ENCODE measurements around the gene NEDD8.

NEDD8 gene

DNA sequence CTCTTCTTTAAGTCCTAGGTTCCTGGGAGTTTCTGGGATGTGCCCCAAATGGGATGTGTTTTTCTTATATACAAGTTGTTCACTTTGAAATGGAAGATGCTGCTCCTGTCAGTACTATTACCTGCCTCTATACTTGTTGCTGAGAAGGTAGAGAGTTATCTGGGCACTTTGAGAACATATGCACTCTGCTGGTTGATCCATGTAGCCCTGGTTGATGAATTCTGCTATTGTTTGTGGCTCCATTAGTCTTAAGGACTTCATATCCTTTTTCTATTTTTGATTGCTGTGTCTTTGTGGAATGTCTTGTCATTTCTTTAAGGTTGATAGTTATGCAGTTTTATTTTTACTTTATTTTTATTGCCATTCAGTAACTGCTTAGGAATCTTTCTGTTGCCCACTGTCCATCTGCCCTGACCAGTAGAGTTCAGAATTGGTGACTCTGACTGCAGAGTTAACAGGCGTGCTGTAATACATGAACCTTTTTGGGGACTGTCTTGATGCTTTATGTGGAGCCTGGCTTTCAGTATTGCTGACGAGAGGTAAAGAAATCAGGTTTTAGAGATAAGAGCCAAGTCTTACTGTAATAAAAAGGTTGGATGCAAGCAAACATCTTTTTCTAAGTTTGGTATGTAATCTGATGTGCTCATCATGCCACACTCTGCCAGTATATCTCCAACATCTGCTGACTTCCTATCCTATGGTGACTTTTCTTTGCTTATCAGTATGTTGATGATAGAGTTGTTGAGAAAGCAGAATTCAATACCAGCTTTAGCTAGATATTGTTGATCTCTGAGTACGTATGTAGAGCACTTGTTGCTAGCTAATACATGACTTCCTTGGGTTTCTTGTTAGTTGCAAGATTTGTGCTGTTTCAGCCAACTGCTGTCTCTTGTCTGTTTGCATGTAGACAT is 2.2 kb upstream of the NEDD8 start (continued):
- TF ChIP-seq, protein P1, sequence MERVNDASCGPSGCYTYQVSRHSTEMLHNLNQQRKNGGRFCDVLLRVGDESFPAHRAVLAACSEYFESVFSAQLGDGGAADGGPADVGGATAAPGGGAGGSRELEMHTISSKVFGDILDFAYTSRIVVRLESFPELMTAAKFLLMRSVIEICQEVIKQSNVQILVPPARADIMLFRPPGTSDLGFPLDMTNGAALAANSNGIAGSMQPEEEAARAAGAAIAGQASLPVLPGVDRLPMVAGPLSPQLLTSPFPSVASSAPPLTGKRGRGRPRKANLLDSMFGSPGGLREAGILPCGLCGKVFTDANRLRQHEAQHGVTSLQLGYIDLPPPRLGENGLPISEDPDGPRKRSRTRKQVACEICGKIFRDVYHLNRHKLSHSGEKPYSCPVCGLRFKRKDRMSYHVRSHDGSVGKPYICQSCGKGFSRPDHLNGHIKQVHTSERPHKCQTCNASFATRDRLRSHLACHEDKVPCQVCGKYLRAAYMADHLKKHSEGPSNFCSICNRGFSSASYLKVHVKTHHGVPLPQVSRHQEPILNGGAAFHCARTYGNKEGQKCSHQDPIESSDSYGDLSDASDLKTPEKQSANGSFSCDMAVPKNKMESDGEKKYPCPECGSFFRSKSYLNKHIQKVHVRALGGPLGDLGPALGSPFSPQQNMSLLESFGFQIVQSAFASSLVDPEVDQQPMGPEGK (CRISPR knock-in tag; IDR thresholded peaks at IDR 0.05; ENCODE audit: borderline replicate concordance): no peak
- TF ChIP-seq ZNF70 (CRISPR knock-in tag; IDR thresholded peaks at IDR 0.05): no peak

DNA sequence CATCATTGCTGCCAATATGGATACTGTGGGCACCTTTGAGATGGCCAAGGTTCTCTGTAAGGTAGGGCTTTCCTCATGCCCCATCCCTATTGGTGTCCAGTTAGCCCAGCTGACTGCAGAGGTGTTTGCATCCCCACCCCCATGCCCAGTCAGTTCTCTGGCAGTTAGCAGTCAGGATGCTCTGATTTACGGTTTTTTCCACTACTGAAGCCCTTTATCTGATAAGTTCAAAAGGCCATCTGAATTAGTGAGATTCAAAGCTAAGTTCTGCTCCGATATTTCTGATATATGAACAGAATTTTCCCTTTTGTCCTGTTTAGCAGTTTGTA is 1.3 kb upstream of the NEDD8 start:
- no peak for TF ChIP-seq ZFP3 (CRISPR knock-in tag; IDR thresholded peaks at IDR 0.05)
- no peak for TF ChIP-seq TOX (CRISPR knock-in tag; IDR thresholded peaks at IDR 0.05; ENCODE audit: borderline replicate concordance)
- no peak for TF ChIP-seq ZC3H10 (CRISPR knock-in tag; IDR thresholded peaks at IDR 0.05)
- TF ChIP-seq ESRRG (CRISPR knock-in tag; IDR thresholded peaks at IDR 0.05): no peak
- TF ChIP-seq, protein P1 (CRISPR knock-in tag; IDR thresholded peaks at IDR 0.05; ENCODE audit: borderline replicate concordance): no peak
- no peak for TF ChIP-seq ZFP30 (CRISPR knock-in tag; IDR thresholded peaks at IDR 0.05)
- TF ChIP-seq ZNF70 (CRISPR knock-in tag; IDR thresholded peaks at IDR 0.05): no peak
- TF ChIP-seq, protein P2, sequence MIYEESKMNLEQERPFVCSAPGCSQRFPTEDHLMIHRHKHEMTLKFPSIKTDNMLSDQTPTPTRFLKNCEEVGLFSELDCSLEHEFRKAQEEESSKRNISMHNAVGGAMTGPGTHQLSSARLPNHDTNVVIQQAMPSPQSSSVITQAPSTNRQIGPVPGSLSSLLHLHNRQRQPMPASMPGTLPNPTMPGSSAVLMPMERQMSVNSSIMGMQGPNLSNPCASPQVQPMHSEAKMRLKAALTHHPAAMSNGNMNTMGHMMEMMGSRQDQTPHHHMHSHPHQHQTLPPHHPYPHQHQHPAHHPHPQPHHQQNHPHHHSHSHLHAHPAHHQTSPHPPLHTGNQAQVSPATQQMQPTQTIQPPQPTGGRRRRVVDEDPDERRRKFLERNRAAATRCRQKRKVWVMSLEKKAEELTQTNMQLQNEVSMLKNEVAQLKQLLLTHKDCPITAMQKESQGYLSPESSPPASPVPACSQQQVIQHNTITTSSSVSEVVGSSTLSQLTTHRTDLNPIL (CRISPR knock-in tag; IDR thresholded peaks at IDR 0.05; ENCODE audit: low read depth): no peak
- no peak for TF ChIP-seq ARNTL (CRISPR knock-in tag; IDR thresholded peaks at IDR 0.05; ENCODE audit: borderline replicate concordance, low read depth)
- peak; percentile 24 for ATAC-seq

DNA sequence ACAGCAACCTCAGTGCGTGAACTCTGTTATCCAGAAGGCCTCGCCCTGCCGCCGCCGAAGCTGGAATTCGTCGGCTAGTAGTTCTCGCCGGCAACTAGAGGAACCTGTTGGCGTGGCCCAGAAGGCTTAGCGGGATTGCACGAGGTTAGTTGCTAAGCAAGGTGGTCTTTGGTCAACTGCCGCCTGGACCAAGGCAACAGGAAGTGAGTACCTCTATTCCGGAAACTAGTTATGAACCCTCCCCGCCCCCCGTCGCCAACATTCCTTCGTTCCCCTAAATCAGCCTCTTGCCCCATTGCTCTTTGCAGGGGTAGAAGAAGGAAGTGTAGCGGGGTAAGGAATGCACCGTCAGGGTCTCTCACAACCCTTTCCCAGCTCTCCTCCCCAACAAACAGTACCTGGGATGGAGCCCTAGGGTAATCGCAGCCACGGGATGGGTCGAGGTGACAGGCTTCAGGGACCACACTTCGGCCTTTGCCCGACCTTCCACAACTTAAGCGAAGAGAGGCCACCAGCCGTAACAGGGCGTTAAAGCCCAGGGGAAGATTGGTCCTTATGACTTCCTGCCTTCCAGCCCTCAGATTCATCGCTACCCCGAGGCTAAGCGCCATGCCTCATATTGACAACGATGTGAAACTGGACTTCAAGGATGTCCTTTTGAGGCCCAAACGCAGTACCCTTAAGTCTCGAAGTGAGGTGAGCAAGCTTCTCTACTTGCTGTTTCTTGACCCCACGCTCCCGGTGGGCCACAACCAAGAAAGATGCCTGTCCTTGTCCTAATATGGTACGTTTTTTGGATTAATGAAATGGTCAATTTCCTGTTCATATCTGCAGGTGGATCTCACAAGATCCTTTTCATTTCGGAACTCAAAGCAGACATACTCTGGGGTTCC is 724 bp upstream of the NEDD8 start, which contains the start of gene GMPR2:
Gene GMPR2, plus strand, starts transcription at position 285 of the 893 bp plus-strand sequence. Its CDS starts 325 bp downstream, at position 610.
- ATAC-seq: peak; percentile 76
- TF ChIP-seq ESRRG (CRISPR knock-in tag; IDR thresholded peaks at IDR 0.05): no peak
- no peak for TF ChIP-seq SNAI2 (CRISPR knock-in tag; IDR thresholded peaks at IDR 0.05)
- TF ChIP-seq, protein P3, sequence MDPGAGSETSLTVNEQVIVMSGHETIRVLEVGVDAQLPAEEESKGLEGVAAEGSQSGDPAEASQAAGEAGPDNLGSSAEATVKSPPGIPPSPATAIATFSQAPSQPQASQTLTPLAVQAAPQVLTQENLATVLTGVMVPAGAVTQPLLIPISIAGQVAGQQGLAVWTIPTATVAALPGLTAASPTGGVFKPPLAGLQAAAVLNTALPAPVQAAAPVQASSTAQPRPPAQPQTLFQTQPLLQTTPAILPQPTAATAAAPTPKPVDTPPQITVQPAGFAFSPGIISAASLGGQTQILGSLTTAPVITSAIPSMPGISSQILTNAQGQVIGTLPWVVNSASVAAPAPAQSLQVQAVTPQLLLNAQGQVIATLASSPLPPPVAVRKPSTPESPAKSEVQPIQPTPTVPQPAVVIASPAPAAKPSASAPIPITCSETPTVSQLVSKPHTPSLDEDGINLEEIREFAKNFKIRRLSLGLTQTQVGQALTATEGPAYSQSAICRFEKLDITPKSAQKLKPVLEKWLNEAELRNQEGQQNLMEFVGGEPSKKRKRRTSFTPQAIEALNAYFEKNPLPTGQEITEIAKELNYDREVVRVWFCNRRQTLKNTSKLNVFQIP (CRISPR knock-in tag; IDR thresholded peaks at IDR 0.05; ENCODE audit: borderline replicate concordance, low read depth): no peak
- TF ChIP-seq, protein P1 (CRISPR knock-in tag; IDR thresholded peaks at IDR 0.05; ENCODE audit: borderline replicate concordance): no peak
- TF ChIP-seq GLIS3 (CRISPR knock-in tag; IDR thresholded peaks at IDR 0.05): no peak
- TF ChIP-seq ARNTL (CRISPR knock-in tag; IDR thresholded peaks at IDR 0.05; ENCODE audit: borderline replicate concordance, low read depth): no peak
- no peak for TF ChIP-seq TOX (CRISPR knock-in tag; IDR thresholded peaks at IDR 0.05; ENCODE audit: borderline replicate concordance)
- TF ChIP-seq PPARA (CRISPR knock-in tag; IDR thresholded peaks at IDR 0.05; ENCODE audit: borderline replicate concordance): no peak
- TF ChIP-seq BACH2 (CRISPR knock-in tag; IDR thresholded peaks at IDR 0.05; ENCODE audit: borderline replicate concordance): no peak
- TF ChIP-seq, protein P4, sequence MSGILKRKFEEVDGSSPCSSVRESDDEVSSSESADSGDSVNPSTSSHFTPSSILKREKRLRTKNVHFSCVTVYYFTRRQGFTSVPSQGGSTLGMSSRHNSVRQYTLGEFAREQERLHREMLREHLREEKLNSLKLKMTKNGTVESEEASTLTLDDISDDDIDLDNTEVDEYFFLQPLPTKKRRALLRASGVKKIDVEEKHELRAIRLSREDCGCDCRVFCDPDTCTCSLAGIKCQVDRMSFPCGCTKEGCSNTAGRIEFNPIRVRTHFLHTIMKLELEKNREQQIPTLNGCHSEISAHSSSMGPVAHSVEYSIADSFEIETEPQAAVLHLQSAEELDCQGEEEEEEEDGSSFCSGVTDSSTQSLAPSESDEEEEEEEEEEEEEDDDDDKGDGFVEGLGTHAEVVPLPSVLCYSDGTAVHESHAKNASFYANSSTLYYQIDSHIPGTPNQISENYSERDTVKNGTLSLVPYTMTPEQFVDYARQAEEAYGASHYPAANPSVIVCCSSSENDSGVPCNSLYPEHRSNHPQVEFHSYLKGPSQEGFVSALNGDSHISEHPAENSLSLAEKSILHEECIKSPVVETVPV (CRISPR knock-in tag; IDR thresholded peaks at IDR 0.05): no peak
- no peak for TF ChIP-seq CSDC2 (CRISPR knock-in tag; IDR thresholded peaks at IDR 0.05)
- TF ChIP-seq, protein P5, sequence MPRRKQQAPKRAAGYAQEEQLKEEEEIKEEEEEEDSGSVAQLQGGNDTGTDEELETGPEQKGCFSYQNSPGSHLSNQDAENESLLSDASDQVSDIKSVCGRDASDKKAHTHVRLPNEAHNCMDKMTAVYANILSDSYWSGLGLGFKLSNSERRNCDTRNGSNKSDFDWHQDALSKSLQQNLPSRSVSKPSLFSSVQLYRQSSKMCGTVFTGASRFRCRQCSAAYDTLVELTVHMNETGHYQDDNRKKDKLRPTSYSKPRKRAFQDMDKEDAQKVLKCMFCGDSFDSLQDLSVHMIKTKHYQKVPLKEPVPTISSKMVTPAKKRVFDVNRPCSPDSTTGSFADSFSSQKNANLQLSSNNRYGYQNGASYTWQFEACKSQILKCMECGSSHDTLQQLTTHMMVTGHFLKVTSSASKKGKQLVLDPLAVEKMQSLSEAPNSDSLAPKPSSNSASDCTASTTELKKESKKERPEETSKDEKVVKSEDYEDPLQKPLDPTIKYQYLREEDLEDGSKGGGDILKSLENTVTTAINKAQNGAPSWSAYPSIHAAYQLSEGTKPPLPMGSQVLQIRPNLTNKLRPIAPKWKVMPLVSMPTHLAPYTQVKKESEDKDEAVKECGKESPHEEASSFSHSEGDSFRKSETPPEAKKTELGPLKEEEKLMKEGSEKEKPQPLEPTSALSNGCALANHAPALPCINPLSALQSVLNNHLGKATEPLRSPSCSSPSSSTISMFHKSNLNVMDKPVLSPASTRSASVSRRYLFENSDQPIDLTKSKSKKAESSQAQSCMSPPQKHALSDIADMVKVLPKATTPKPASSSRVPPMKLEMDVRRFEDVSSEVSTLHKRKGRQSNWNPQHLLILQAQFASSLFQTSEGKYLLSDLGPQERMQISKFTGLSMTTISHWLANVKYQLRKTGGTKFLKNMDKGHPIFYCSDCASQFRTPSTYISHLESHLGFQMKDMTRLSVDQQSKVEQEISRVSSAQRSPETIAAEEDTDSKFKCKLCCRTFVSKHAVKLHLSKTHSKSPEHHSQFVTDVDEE (CRISPR knock-in tag; IDR thresholded peaks at IDR 0.05): no peak
- TF ChIP-seq, protein P2 (CRISPR knock-in tag; IDR thresholded peaks at IDR 0.05; ENCODE audit: low read depth): no peak
- no peak for TF ChIP-seq ZNF565 (CRISPR knock-in tag; conservative IDR thresholded peaks at IDR 0.05; ENCODE audit: low read depth)
- TF ChIP-seq ZFP30 (CRISPR knock-in tag; IDR thresholded peaks at IDR 0.05): no peak
- no peak for TF ChIP-seq OSR1 (CRISPR knock-in tag; IDR thresholded peaks at IDR 0.05)
